22Rv1 (cell line): ENCODE data around the gene SKI.

Source experiments
- CTCF ChIP-seq: fragments of 450-650 bp; IDR thresholded peaks from 2 replicates; pipeline ENCODE4 v1.5.1; 2017; ENCODE audit warnings: mild to moderate bottlenecking
- ZFX ChIP-seq: fragments of 450-650 bp; IDR thresholded peaks from 2 replicates; pipeline ENCODE4 v1.6.1; 2017; ENCODE audit warnings: antibody characterized with exemption, borderline replicate concordance

- TF ChIP-seq CTCF (no peak), ZFX (no peak)
These were observed 47.8 kb downstream of the SKI start for GRCh38 chr1:2275796-2276536.
